Activated gamma-delta T cell treated with Interleukin-2 at 50 U/mL for 16 hours (primary cell): ENCODE results near the gene FOXP1.

Experiments
- DNase-seq: peaks from one replicate; pipeline ENCODE4 v3.0.0-alpha.2; 2020

Gene FOXP1

GRCh38 chr3:71247221-71247957 is 336.1 kb downstream of the FOXP1 start:
- DNase-seq: no peak

- no peak for DNase-seq
Measured at GRCh38 chr3:71245971-71246880, 337.3 kb downstream of the FOXP1 start.

- DNase-seq: no peak
Measured at GRCh38 chr3:71244826-71245488, 338.6 kb downstream of the FOXP1 start.

- DNase-seq: no peak
Measured at GRCh38 chr3:71244153-71244825, 339.2 kb downstream of the FOXP1 start.

GRCh38 chr3:71243229-71243628 is 340.3 kb downstream of the FOXP1 start:
- no peak for DNase-seq

GRCh38 chr3:71241981-71242560 is 341.5 kb downstream of the FOXP1 start:
- no peak for DNase-seq

- DNase-seq: no peak
Measured at GRCh38 chr3:71241246-71241901, 342.2 kb downstream of the FOXP1 start.

GRCh38 chr3:71240034-71240433 is 343.5 kb downstream of the FOXP1 start:
- no peak for DNase-seq

- DNase-seq: no peak
Measured at GRCh38 chr3:71238355-71238757, 345.2 kb downstream of the FOXP1 start.

GRCh38 chr3:71237672-71238071 is 345.9 kb downstream of the FOXP1 start:
- no peak for DNase-seq

- DNase-seq: no peak
Measured at GRCh38 chr3:71235846-71236245, 347.7 kb downstream of the FOXP1 start.

- DNase-seq: no peak
Measured at GRCh38 chr3:71232895-71233294, 350.6 kb downstream of the FOXP1 start.

- DNase-seq: no peak
Measured at GRCh38 chr3:71232175-71232679, 351.3 kb downstream of the FOXP1 start.

GRCh38 chr3:71231680-71232079 is 351.8 kb downstream of the FOXP1 start:
- no peak for DNase-seq

GRCh38 chr3:71229905-71230657 is 353.4 kb downstream of the FOXP1 start:
- DNase-seq: no peak

GRCh38 chr3:71228156-71228866 is 355.2 kb downstream of the FOXP1 start:
- no peak for DNase-seq

GRCh38 chr3:71227270-71227661 is 356.3 kb downstream of the FOXP1 start:
- DNase-seq: no peak

GRCh38 chr3:71226565-71227269 is 356.8 kb downstream of the FOXP1 start:
- DNase-seq: peak; percentile 77

- no peak for DNase-seq
Measured at GRCh38 chr3:71225951-71226564, 357.5 kb downstream of the FOXP1 start.
